Bronchial epithelial cell (primary cell): ENCODE data around the gene ANGPTL2. TPM values are rescaled to one million over a fixed set of nuclear protein-coding genes. Genes with fewer than 3 reads are reported as not detected.
"Not testable (repeated sequence)": the region's sequence is repeated elsewhere in the genome, so short reads cannot be mapped to it uniquely, and the experiment has no call there.

Experiments
- DNase-seq: peaks from one replicate; pipeline ENCODE4 v3.0.0-alpha.2; 2010; ENCODE audit warnings: low read depth
- FAIRE-seq: peaks from 2 replicates; lab custom pipeline; 2011; peaks lifted over from hg19 to GRCh38; lab: Jason Lieb, UNC
- H3K27me3 ChIP-seq: 2 replicates; pipeline ENCODE4 v1.5.1; 2011; ENCODE audit warnings: low read length; ENCODE audit not compliant: control insufficient read depth, insufficient read depth
- H3K36me3 ChIP-seq: 2 replicates; pipeline ENCODE4 v1.5.1; 2011; ENCODE audit warnings: low read length; ENCODE audit not compliant: control insufficient read depth, insufficient read depth
- H3K4me3 ChIP-seq: 2 replicates; pipeline ENCODE4 v1.5.1; 2011; ENCODE audit warnings: mild to moderate bottlenecking, low read depth, low read length, control low read depth
- CTCF ChIP-seq: IDR thresholded peaks from 2 replicates; pipeline ENCODE4 v1.5.1; 2011; ENCODE audit warnings: mild to moderate bottlenecking, moderate library complexity, low read length, control low read depth, inconsistent platforms; ENCODE audit not compliant: insufficient read depth, severe bottlenecking
- total RNA-seq: library from RNA; depleted of rRNA; stranded (reverse); fragments of >200 nt; gene quantifications from 2 replicates; pipeline ENCODE4 v1.2.1, GENCODE V29; 2014

ANGPTL2 gene
- total RNA-seq, 1 donor from 2014 or later, result 0.79 TPM

DNA sequence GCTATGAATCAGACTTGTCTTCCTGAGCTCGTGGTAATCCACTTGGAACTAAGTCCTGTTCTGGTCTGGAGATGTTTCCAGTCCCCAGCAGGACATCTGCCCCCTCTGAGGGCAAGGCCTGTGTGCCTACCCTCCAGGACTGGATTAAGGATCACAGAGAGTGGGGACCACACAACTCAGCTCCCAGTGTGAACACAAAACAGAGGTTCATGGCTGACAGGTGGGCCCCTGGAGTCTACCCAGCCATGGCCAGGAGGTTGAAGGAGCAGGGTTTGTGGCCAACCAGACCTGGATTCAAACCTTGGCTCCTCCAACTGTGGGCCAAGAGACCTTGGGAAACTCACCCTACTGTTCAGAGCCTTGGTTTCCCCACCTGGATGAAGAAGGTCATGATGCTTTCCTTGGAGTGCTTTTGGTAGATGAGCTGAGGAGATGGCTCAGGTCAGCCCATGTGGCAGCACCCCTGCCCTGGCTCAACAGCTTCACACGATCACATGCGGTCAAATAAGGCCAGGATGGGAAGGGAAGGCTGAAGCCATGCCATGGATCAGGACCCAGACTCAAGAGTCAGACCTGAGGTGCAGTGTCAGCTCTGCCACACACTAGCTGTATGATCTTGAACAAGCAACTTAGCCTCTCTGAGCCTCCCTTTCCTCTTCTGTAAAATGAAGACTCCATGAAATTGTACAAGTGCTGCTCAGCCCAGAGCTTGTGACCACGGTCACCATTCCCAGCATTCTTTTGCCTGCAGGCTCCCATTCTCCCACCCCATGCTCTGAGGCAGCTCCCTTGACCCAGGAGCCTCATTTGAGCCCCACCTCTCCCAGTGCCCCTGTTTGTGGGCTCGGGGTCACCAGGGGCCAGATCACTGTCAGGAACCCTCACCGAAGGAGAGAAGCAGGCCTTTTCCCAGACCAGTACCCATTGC, 27.3 kb upstream of the ANGPTL2 start:
- H3K4me3 ChIP-seq, result no peak overlapping the region
- FAIRE-seq, result peak; percentile 70
- no peaks in the 10 kb centered on the region for H3K36me3 ChIP-seq
- no peak for TF ChIP-seq CTCF
- H3K27me3 ChIP-seq, result peaks cover 2% of the 10 kb centered on the region
- no peak for DNase-seq

GRCh38 chr9:127149010-127149409, 26.6 kb upstream of the ANGPTL2 start:
- no peak for DNase-seq
- H3K27me3 ChIP-seq, result peaks cover 2% of the 10 kb centered on the region
- no peak for TF ChIP-seq CTCF
- FAIRE-seq, result no peak
- no peak overlapping the region for H3K4me3 ChIP-seq
- no peaks in the 10 kb centered on the region for H3K36me3 ChIP-seq

DNA sequence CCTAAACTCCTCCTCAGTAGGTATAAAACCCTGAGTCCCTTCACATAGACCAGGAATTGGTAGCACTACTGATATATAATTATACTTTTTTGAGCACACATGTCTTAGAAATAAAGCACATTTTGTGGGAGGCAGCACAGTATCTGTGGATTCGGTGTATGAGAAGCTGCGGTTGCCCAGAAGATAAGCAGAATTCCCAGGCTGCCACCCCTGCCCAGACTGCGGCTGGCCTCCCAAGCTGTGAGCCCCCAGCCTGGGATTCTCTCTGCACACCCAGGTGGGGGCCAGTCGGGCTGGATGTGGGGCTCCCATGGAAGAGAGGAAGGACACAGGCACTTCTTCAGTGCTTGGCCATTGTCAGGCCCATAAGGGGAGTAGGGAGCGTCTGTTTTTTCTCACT, 25.6 kb upstream of the ANGPTL2 start:
- no peak for TF ChIP-seq CTCF
- no peak overlapping the region for H3K4me3 ChIP-seq
- H3K27me3 ChIP-seq, result peaks cover 4% of the 10 kb centered on the region
- H3K36me3 ChIP-seq, result no peaks in the 10 kb centered on the region
- DNase-seq (no peak), FAIRE-seq (no peak)

DNA sequence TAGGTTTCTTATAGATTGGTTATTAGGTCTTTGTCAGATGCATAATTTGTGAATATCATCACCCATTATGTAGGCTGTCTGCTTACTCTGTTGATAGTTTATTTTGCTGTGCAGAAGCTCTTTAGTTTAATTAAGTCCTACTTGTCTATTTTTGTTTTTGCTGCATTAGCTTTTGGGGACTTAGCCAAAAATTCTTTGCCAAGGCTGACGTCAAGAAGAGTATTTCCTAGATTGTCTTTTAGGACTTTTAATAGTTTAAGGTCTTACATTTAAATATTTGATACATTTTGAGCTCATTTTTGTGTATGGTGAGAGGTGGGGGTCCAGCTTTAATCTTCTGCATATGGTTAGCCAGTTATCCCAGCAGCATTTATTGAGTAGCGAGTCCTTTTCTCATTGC, 24.8 kb upstream of the ANGPTL2 start:
- H3K36me3 ChIP-seq, result no peaks in the 10 kb centered on the region
- peaks cover 7% of the 10 kb centered on the region for H3K27me3 ChIP-seq
- no peak overlapping the region for H3K4me3 ChIP-seq
- TF ChIP-seq CTCF, result no peak
- DNase-seq, result no peak
- no peak for FAIRE-seq

DNA sequence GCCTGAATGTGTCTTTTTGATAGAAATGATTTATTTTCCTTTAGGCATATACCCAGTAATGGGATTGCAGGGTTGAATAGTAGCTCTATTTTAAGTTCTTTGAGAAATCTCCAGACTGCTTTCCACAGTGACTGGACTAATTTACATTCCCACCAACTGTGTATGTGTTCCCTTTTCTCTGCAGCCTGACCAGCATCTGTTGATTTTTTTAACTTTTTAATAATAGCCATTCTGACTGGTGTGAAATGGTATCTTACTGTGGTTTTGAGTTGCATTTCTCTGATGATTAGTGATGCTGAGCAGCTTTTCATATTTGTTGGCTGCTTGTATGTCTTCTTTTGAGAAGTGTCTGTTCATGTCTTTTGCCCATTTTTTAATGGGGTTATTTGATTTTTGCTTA, 24.4 kb upstream of the ANGPTL2 start:
- FAIRE-seq, DNase-seq, H3K36me3 ChIP-seq, H3K4me3 ChIP-seq, H3K27me3 ChIP-seq: not testable (repeated sequence)

- FAIRE-seq, result no peak
Measured at GRCh38 chr9:127144670-127145445, 22.4 kb upstream of the ANGPTL2 start.

More at GRCh38 chr9:127144670-127145445, 22.4 kb upstream of the ANGPTL2 start:
- TF ChIP-seq CTCF, result no peak
- no peak overlapping the region for H3K4me3 ChIP-seq
- H3K27me3 ChIP-seq, result peaks cover 10% of the 10 kb centered on the region
- no peak for DNase-seq
- H3K36me3 ChIP-seq, result no peaks in the 10 kb centered on the region
